ENCODE data around the gene C1orf74.

DNA sequence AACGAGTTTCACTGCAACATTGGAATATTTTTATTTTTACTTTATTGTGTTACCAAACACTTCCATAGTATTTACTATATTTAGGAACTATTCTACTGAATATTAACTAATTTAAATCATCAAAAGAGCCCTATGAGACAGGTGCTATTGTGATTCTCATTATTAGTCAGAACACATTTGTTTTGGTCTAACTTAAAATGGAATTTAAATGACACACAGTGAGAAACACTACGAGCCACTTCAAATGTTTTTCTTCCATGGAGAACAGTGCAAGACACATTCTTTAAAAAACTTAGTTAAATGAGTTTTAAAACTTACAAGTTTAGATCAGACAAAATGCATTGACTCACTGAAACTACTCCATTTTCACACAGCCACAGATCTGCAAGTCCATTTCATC lies 35.2 kb downstream of the C1orf74 start:
- TF ChIP-seq, protein P1, sequence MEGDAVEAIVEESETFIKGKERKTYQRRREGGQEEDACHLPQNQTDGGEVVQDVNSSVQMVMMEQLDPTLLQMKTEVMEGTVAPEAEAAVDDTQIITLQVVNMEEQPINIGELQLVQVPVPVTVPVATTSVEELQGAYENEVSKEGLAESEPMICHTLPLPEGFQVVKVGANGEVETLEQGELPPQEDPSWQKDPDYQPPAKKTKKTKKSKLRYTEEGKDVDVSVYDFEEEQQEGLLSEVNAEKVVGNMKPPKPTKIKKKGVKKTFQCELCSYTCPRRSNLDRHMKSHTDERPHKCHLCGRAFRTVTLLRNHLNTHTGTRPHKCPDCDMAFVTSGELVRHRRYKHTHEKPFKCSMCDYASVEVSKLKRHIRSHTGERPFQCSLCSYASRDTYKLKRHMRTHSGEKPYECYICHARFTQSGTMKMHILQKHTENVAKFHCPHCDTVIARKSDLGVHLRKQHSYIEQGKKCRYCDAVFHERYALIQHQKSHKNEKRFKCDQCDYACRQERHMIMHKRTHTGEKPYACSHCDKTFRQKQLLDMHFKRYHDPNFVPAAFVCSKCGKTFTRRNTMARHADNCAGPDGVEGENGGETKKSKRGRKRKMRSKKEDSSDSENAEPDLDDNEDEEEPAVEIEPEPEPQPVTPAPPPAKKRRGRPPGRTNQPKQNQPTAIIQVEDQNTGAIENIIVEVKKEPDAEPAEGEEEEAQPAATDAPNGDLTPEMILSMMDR (IDR thresholded peaks at IDR 0.05; ENCODE audit: low read depth, low read length): no peak
- TF ChIP-seq EZH2phosphoT487 (IDR thresholded peaks at IDR 0.05; ENCODE audit: low read depth): no peak
